ENCODE data around the gene MOB2. TPM values are rescaled to one million over a fixed set of nuclear protein-coding genes. Genes with fewer than 3 reads are reported as not detected.
"Not testable (repeated sequence)": the region's sequence is repeated elsewhere in the genome, so short reads cannot be mapped to it uniquely, and the experiment has no call there.

The MOB2 gene
- total RNA-seq, 2 donors from 2014 or later: 11.4 to 31.3 TPM

DNA sequence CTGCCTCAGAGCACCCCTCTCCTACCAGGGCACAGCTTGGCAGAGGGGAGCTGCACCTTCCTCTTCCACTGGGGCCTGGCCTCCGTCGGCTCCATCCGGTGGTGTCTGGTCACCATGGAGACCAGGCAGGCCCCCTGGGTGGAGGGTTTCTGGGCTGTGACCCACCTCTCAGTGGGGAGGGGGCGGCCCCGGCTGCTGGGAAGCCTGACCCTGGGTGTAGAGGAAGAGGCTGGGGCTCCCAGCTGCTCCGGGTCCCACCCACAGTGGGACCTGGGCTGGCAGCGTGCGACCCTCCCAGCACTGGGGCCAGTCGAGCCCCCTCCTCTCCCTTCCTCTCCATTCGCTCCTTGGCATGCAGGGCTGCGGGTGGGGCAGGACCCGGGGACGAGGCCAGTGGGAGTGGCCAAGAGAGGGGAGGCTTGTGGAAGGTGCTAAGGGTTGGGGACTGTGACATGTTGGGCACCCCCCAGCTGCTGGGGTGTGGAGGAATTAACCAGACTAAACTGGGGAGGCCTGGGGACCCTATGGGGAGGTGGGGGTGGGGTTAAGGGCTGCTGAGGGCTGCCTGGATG, 50.0 kb downstream of the MOB2 start:
- DNase-seq: no peak
- Histone ChIP-seq H3K36me3 (replicated peaks in 1 of 2; ENCODE audit: insufficient read depth in 1 of 2, low read depth in 2 of 2) (no peaks in the 10 kb centered on the region), H3K9me3 (no peaks in the 10 kb centered on the region), H3K4me1 (peaks cover 55% of the 10 kb centered on the region), H3K27me3 (no peaks in the 10 kb centered on the region), H3K27ac (peak overlapping the region in 2 of 4 donors; percentile 32 to 44), H3K4me3 (no peak overlapping the region)
- TF ChIP-seq, protein P1, sequence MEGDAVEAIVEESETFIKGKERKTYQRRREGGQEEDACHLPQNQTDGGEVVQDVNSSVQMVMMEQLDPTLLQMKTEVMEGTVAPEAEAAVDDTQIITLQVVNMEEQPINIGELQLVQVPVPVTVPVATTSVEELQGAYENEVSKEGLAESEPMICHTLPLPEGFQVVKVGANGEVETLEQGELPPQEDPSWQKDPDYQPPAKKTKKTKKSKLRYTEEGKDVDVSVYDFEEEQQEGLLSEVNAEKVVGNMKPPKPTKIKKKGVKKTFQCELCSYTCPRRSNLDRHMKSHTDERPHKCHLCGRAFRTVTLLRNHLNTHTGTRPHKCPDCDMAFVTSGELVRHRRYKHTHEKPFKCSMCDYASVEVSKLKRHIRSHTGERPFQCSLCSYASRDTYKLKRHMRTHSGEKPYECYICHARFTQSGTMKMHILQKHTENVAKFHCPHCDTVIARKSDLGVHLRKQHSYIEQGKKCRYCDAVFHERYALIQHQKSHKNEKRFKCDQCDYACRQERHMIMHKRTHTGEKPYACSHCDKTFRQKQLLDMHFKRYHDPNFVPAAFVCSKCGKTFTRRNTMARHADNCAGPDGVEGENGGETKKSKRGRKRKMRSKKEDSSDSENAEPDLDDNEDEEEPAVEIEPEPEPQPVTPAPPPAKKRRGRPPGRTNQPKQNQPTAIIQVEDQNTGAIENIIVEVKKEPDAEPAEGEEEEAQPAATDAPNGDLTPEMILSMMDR (IDR thresholded peaks at IDR 0.05): no peak
- no peak for TF ChIP-seq POLR2A (IDR thresholded peaks at IDR 0.05)
- intact Hi-C loops (cut with DNase I): no loop called here
- 38 to 39% methylated on average over 3 to 13 of the region's 13 CpGs for WGBS, 2 donors
- ATAC-seq: no peak

DNA sequence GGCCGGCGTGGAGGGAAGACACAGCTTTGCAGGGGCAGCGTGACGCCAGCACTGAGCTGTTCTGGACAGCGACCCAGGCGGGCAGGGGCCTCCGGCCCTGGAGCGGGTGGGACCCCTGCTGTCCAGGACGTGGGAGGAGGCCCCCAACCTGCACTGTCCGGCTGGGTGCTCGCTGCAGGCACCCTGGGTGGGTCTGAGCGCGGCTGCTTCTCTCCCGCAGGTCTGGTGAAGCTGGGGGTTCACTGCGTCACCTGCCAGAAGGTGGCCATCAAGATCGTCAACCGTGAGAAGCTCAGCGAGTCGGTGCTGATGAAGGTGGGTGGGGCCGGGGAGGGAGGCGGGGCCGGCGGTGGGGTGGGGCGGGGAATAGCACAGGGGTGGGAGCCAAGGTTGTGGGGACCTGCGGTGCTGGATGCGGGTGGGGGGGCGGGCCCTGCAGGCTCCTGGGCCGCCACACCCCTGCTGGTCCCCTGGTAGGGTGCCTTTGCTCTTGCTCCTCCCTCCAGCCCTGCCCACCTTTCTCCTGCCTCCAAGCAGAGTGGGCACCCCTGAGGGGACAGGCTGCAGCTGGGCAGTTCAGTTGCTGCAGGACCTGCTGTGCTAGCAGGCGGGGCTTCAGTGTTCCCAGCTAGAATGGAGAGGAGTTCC, 50.6 kb downstream of the MOB2 start:
- peaks cover 55% of the 10 kb centered on the region for H3K4me1 ChIP-seq
- no peaks in the 10 kb centered on the region for H3K9me3 ChIP-seq
- intact Hi-C loops (cut with DNase I): no loop called here
- no peak overlapping the region for H3K4me3 ChIP-seq
- ATAC-seq: no peak
- TF ChIP-seq, protein P1 (IDR thresholded peaks at IDR 0.05): no peak
- TF ChIP-seq POLR2A (IDR thresholded peaks at IDR 0.05): no peak
- 26 to 42% methylated on average over 4 to 27 of the region's 29 CpGs for WGBS, 2 donors
- H3K36me3 ChIP-seq (replicated peaks in 1 of 2; ENCODE audit: insufficient read depth in 1 of 2, low read depth in 2 of 2): no peaks in the 10 kb centered on the region
- peak overlapping the region in 1 of 4 donors; percentile 32 for H3K27ac ChIP-seq
- no peak for DNase-seq
- no peaks in the 10 kb centered on the region for H3K27me3 ChIP-seq

DNA sequence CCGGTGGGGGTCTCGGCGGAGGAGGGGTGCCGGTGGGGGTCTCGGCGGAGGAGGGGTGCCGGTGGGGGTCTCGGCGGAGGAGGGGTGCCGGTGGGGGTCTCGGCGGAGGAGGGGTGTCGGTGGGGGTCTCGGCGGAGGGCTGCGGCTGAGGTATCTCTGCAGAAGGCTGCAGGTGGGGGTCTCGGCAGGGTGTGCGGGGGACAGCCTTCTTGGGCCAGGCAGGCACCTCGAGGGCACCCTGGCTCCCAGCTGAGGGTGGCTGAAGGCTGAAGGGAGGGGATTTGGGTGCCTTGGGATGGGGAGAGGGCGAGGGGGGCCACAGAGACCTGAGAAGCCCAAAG, 51.1 kb downstream of the MOB2 start:
- 74 to 81% methylated on average over 8 to 11 of the region's 20 CpGs for WGBS, 2 donors
- H3K27ac ChIP-seq; H3K4me3 ChIP-seq; ATAC-seq; intact Hi-C loops (cut with DNase I); DNase-seq; H3K36me3 ChIP-seq (replicated peaks in 1 of 2; ENCODE audit: insufficient read depth in 1 of 2, low read depth in 2 of 2); H3K27me3 ChIP-seq; H3K9me3 ChIP-seq: not testable (repeated sequence)
- peaks cover 55% of the 10 kb centered on the region for H3K4me1 ChIP-seq

DNA sequence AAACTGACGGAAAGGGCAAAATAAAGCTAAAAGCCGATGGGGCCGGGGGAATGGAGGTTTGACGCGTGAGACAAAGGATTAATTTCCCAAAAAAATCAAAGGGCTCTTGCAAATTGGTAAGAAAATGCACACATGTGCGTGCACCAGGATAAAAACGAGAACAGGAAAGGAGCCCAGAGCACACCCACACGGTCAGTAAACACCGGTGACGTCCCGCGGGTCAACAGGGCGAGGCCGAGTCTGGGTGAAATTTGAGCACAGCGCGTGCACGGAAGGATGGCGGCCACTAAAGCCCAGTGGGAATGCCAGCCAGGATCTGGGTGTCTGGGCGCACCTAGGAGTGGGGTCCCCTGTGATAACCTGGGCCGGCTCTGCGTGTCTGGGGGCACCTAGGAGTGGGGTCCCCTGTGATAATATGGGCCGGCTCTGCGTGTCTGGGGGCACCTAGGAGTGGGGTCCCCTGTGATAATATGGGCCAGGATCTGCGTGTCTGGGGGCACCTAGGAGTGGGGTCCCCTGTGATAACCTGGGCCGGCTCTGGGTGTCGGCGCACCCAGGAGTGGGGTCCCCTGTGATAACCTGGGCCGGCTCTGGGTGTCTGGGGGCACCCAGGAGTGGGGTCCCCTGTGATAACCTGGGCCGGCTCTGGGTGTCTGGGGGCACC, 52.5 kb downstream of the MOB2 start:
- no peaks in the 10 kb centered on the region for H3K27me3 ChIP-seq
- no peak for TF ChIP-seq POLR2A (IDR thresholded peaks at IDR 0.05)
- TF ChIP-seq, protein P1 (IDR thresholded peaks at IDR 0.05): no peak
- H3K27ac ChIP-seq: peak overlapping the region in 2 of 4 donors; percentile 25 to 29
- no peaks in the 10 kb centered on the region for H3K9me3 ChIP-seq
- intact Hi-C loops (cut with DNase I): no loop called here
- H3K4me1 ChIP-seq: peaks cover 54% of the 10 kb centered on the region
- 58 to 61% methylated on average over 22 to 28 of the region's 29 CpGs for WGBS, 2 donors
- DNase-seq (peak in 3 of 4 donors; percentile 49 to 55 (median 54)), ATAC-seq (peak; percentile 33)
- no peaks in the 10 kb centered on the region for H3K36me3 ChIP-seq (replicated peaks in 1 of 2; ENCODE audit: insufficient read depth in 1 of 2, low read depth in 2 of 2)
- H3K4me3 ChIP-seq: no peak overlapping the region

DNA sequence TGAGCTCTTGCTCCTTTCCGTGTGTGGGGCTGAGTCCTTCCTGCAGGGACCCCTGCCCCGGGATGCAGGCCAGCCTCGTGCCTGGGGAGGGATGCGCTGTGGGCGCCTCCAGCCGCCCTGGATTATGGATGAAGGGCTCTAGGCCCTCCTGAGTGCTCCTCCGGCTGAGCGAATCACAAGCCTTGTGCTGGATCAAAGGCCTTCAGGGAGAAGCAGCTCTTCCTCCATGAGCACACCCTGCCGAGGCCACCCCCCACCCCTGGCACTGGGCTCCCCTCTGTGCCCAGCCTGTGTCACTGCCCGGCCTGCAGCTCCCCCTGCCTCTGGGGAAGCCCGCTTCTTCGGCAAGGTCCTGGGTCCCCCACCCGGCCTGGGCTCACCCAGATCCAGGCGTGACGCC, 53.0 kb downstream of the MOB2 start:
- Histone ChIP-seq H3K9me3 (no peaks in the 10 kb centered on the region), H3K36me3 (replicated peaks in 1 of 2; ENCODE audit: insufficient read depth in 1 of 2, low read depth in 2 of 2) (no peaks in the 10 kb centered on the region), H3K4me1 (peaks cover 49% of the 10 kb centered on the region), H3K4me3 (no peak overlapping the region), H3K27ac (peak overlapping the region in 1 of 4 donors; percentile 29), H3K27me3 (no peaks in the 10 kb centered on the region)
- no peak for TF ChIP-seq POLR2A (IDR thresholded peaks at IDR 0.05)
- DNase-seq (no peak), ATAC-seq (no peak)
- intact Hi-C loops (cut with DNase I): no loop called here
- 69 to 86% methylated on average over 11 to 15 of the region's 15 CpGs for WGBS, 2 donors

All from body of pancreas (tissue), 4 donors.